Measurements from ENCODE around the gene DNAH1. TPM values are rescaled to one million over a fixed set of nuclear protein-coding genes. Genes with fewer than 3 reads are reported as not detected.
A peak's percentile ranks its signal among the peaks of the same experiment; 100 is the strongest.

The DNAH1 gene
- total and polyA plus RNA-seq, 2 of the 13 experiments (the other 11 are each of a cell fraction or from before 2014, with no cell fraction given): 0.64 to 3.5 TPM

GRCh38 chr3:52398670-52399081, 82.6 kb downstream of the DNAH1 start (continued):
- TF ChIP-seq ZFAT (CRISPR knock-in tag; conservative IDR thresholded peaks at IDR 0.05): no peak
- no peak for TF ChIP-seq ZBTB25 (CRISPR knock-in tag; IDR thresholded peaks at IDR 0.05)
- no peak for TF ChIP-seq ZHX1 (CRISPR knock-in tag; IDR thresholded peaks at IDR 0.05; ENCODE audit: low read depth)
- no peak for TF ChIP-seq RAD51 (IDR thresholded peaks at IDR 0.05; ENCODE audit: borderline replicate concordance)
- TF ChIP-seq KMT2B (CRISPR knock-in tag; IDR thresholded peaks at IDR 0.05): no peak
- TF ChIP-seq MTA1 (CRISPR knock-in tag; IDR thresholded peaks at IDR 0.05; ENCODE audit: borderline replicate concordance): no peak
- TF ChIP-seq ZNF329 (CRISPR knock-in tag; IDR thresholded peaks at IDR 0.05; ENCODE audit: low read depth): no peak
- no peak for TF ChIP-seq TOPORS (CRISPR knock-in tag; IDR thresholded peaks at IDR 0.05)
- TF ChIP-seq ZNF207 (IDR thresholded peaks at IDR 0.05; ENCODE audit: borderline replicate concordance): no peak

GRCh38 chr3:52399131-52399530, 83.0 kb downstream of the DNAH1 start:
- no peak overlapping the region for H3K9ac ChIP-seq (ENCODE audit: insufficient read depth, low read depth, low read length)
- ATAC-seq: no peak
- no peak overlapping the region for H3K4me3 ChIP-seq (replicated peaks in 1 of 3; ENCODE audit: insufficient read depth in 1 of 3, low read depth in 2 of 3, low read length in 3 of 3)
- peaks cover 6 to 29% of the 10 kb centered on the region in 2 experiments; a peak in 4 of 5 replicates for H3K36me3 ChIP-seq (replicated peaks in 1 of 2; ENCODE audit: control insufficient read depth in 1 of 2, insufficient read depth in 2 of 2, low read length in 2 of 2)
- no peaks in the 10 kb centered on the region for H4K20me1 ChIP-seq (ENCODE audit: insufficient read depth, low read length)
- intact Hi-C loops (cut with micrococcal nuclease; ENCODE audit: unreplicated experiment): no loop called here
- 100% methylated on average over 1 of the region's 4 CpGs for WGBS (ENCODE audit: low lambda C conversion rate)
- H2AFZ ChIP-seq (ENCODE audit: low read length): no peak overlapping the region
- FAIRE-seq: no peak
- no peaks in the 10 kb centered on the region for H3K9me3 ChIP-seq (ENCODE audit: low read length)
- in situ Hi-C loops (cut with HindIII; ENCODE audit: extremely low pct_ligation_motif_present, low pct_unique_long_range_greater_than_20kb): no loop called here
- no peaks in the 10 kb centered on the region for H3K27me3 ChIP-seq (ENCODE audit: control insufficient read depth in 1 of 2, insufficient read depth in 2 of 2, low read length in 2 of 2)
- no peaks in the 10 kb centered on the region for H3K79me2 ChIP-seq (ENCODE audit: insufficient read depth, low read length)
- no TSS peak for BruUV-seq (replicated peaks)
- H3K4me2 ChIP-seq (ENCODE audit: low read depth, low read length): no peak overlapping the region
- no peak for DNase-seq (ENCODE audit: low spot score)
- ChIA-PET CTCF (ENCODE audit: low intra/inter-chr PET ratio, low total read pairs) (no interaction called here), POLR2A (no interaction called here)
- H3K27ac ChIP-seq (ENCODE audit: extremely low read length, insufficient read depth, low read length): no peak overlapping the region
- TF ChIP-seq AKAP8 (CRISPR knock-in tag; IDR thresholded peaks at IDR 0.05) (peak; percentile 65), SPEN (CRISPR knock-in tag; IDR thresholded peaks at IDR 0.05; ENCODE audit: low read depth) (no peak), BRD4 (CRISPR knock-in tag; IDR thresholded peaks at IDR 0.05) (no peak), POLR2G (IDR thresholded peaks at IDR 0.05; ENCODE audit: low read depth, low read length) (peak; percentile 17), CAMTA2 (CRISPR knock-in tag; IDR thresholded peaks at IDR 0.05; ENCODE audit: borderline replicate concordance) (no peak), CHD4 (IDR thresholded peaks at IDR 0.05; ENCODE audit: borderline replicate concordance, low read length) (no peak)
- peaks cover 12% of the 10 kb centered on the region; the same call in 1 of the 2 replicates for H3K4me1 ChIP-seq (ENCODE audit: insufficient read depth, low read length)
